ENCODE data around the gene TRPM2. TPM values are rescaled to one million over a fixed set of nuclear protein-coding genes. Genes with fewer than 3 reads are reported as not detected.
"Not testable (repeated sequence)": the region's sequence is repeated elsewhere in the genome, so short reads cannot be mapped to it uniquely, and the experiment has no call there.

TRPM2 gene
- total RNA-seq, 4 donors from 2014 or later, result 3.9 to 9.3 (median 6.6) TPM

GRCh38 chr21:44392185-44392584, 38.8 kb downstream of the TRPM2 start:
- no peak for ATAC-seq (ENCODE audit: low FRiP score)
- no peak for TF ChIP-seq CTCF (IDR thresholded peaks at IDR 0.05)
- no peak for DNase-seq (ENCODE audit: low spot score)

GRCh38 chr21:44392916-44393315, 39.5 kb downstream of the TRPM2 start:
- ATAC-seq (ENCODE audit: low FRiP score), result no peak
- no peak for TF ChIP-seq CTCF (IDR thresholded peaks at IDR 0.05)
- no peak for DNase-seq (ENCODE audit: low spot score)

- no peak for ATAC-seq (ENCODE audit: low FRiP score)
- no peak for DNase-seq (ENCODE audit: low spot score)
- no peak for TF ChIP-seq CTCF (IDR thresholded peaks at IDR 0.05)
These were observed 41.3 kb downstream of the TRPM2 start for GRCh38 chr21:44394733-44395132.

GRCh38 chr21:44395260-44395659, 41.8 kb downstream of the TRPM2 start:
- DNase-seq (ENCODE audit: low spot score) (no peak), ATAC-seq (ENCODE audit: low FRiP score) (no peak)
- TF ChIP-seq CTCF (IDR thresholded peaks at IDR 0.05), result no peak

GRCh38 chr21:44396803-44397202, 43.4 kb downstream of the TRPM2 start:
- not testable (repeated sequence) for DNase-seq (ENCODE audit: low spot score); ATAC-seq (ENCODE audit: low FRiP score)

GRCh38 chr21:44397431-44398031, 44.1 kb downstream of the TRPM2 start:
- TF ChIP-seq CTCF (IDR thresholded peaks at IDR 0.05), result no peak
- DNase-seq (ENCODE audit: low spot score), result no peak
- peak; percentile 20 for ATAC-seq (ENCODE audit: low FRiP score)

- no peak for TF ChIP-seq CTCF (IDR thresholded peaks at IDR 0.05)
- ATAC-seq (ENCODE audit: low FRiP score), result no peak
- DNase-seq (ENCODE audit: low spot score), result no peak
These were observed 45.1 kb downstream of the TRPM2 start for GRCh38 chr21:44398499-44398898.
